Type B pancreatic cell (in vitro differentiated cells): Measurements from ENCODE around the gene SLC4A4. TPM values are rescaled to one million over a fixed set of nuclear protein-coding genes. Genes with fewer than 3 reads are reported as not detected.

Experiments
- DNase-seq: peaks from one replicate; pipeline ENCODE4 v3.0.0; 2021; ENCODE audit warnings: mixed read lengths; ENCODE audit not compliant: unreplicated experiment; ENCODE audit errors: extremely low spot score
- H3K27ac Mint-ChIP-seq: 2 replicates; pipeline ENCODE4 v1.8.0; 2021; ENCODE audit warnings: mild to moderate bottlenecking, mixed read lengths
- H3K27me3 Mint-ChIP-seq: 2 replicates; pipeline ENCODE4 v1.8.0; 2021; ENCODE audit warnings: mixed read lengths
- H3K36me3 Mint-ChIP-seq: 2 replicates; pipeline ENCODE4 v1.8.0; 2021; ENCODE audit warnings: mixed read lengths
- H3K4me1 Mint-ChIP-seq: one replicate; pipeline ENCODE4 v1.8.0; 2021; ENCODE audit warnings: mixed read lengths; ENCODE audit not compliant: unreplicated experiment
- H3K4me3 Mint-ChIP-seq: 2 replicates; pipeline ENCODE4 v1.8.0; 2021; ENCODE audit warnings: mild to moderate bottlenecking, mixed read lengths
- H3K9me3 Mint-ChIP-seq: 2 replicates; pipeline ENCODE4 v1.8.0; 2021; ENCODE audit warnings: mixed read lengths
- CTCF ChIP-seq: fragments of 200-600 bp; sonication (generic); conservative IDR thresholded peaks from 2 replicates; pipeline ENCODE4 v1.5.0; 2021; ENCODE audit warnings: antibody characterized with exemption, mild to moderate bottlenecking
- total RNA-seq: library from RNA; stranded (reverse); gene quantifications from 2 replicates; pipeline ENCODE4 v1.2.1, GENCODE V29; 2021; ENCODE audit warnings: low replicate concordance

The SLC4A4 gene
- total RNA-seq, 1 donor from 2014 or later = 27.2 TPM

- no peak overlapping the region for H3K4me3 Mint-ChIP-seq
- no peak for TF ChIP-seq CTCF
- peaks cover 4% of the 10 kb centered on the region for H3K36me3 Mint-ChIP-seq
- H3K4me1 Mint-ChIP-seq = peaks cover 4% of the 10 kb centered on the region
- H3K27ac Mint-ChIP-seq = no peak overlapping the region
- no peak for DNase-seq
- H3K27me3 Mint-ChIP-seq = peaks cover 3% of the 10 kb centered on the region
- no peaks in the 10 kb centered on the region for H3K9me3 Mint-ChIP-seq
Observed at GRCh38 chr4:71304289-71304850, 34.5 kb upstream of the SLC4A4 start.

- H3K9me3 Mint-ChIP-seq = peaks cover 6% of the 10 kb centered on the region
- H3K36me3 Mint-ChIP-seq = no peaks in the 10 kb centered on the region
- H3K27me3 Mint-ChIP-seq = peaks cover 3% of the 10 kb centered on the region
- no peak for DNase-seq
- H3K4me1 Mint-ChIP-seq = no peaks in the 10 kb centered on the region
- H3K27ac Mint-ChIP-seq = no peak overlapping the region
- no peak overlapping the region for H3K4me3 Mint-ChIP-seq
- no peak for TF ChIP-seq CTCF
Observed at GRCh38 chr4:71307729-71308128, 31.1 kb upstream of the SLC4A4 start.

GRCh38 chr4:71322425-71322824, 16.4 kb upstream of the SLC4A4 start:
- Mint-ChIP-seq H3K4me1 (peaks cover 10% of the 10 kb centered on the region), H3K27ac (no peak overlapping the region), H3K27me3 (no peaks in the 10 kb centered on the region), H3K9me3 (no peaks in the 10 kb centered on the region), H3K36me3 (no peaks in the 10 kb centered on the region), H3K4me3 (no peak overlapping the region)
- no peak for DNase-seq
- no peak for TF ChIP-seq CTCF

GRCh38 chr4:71333368-71333767, 5.5 kb upstream of the SLC4A4 start:
- no peak for DNase-seq
- Mint-ChIP-seq H3K27me3 (no peaks in the 10 kb centered on the region), H3K4me3 (no peak overlapping the region), H3K36me3 (peaks cover 4% of the 10 kb centered on the region), H3K4me1 (no peaks in the 10 kb centered on the region), H3K9me3 (peaks cover 6% of the 10 kb centered on the region), H3K27ac (no peak overlapping the region)
- no peak for TF ChIP-seq CTCF

GRCh38 chr4:71333960-71334359, 4.9 kb upstream of the SLC4A4 start:
- H3K27ac Mint-ChIP-seq = no peak overlapping the region
- DNase-seq = no peak
- H3K36me3 Mint-ChIP-seq = peaks cover 4% of the 10 kb centered on the region
- no peak for TF ChIP-seq CTCF
- peaks cover 6% of the 10 kb centered on the region for H3K9me3 Mint-ChIP-seq
- no peaks in the 10 kb centered on the region for H3K27me3 Mint-ChIP-seq
- H3K4me3 Mint-ChIP-seq = no peak overlapping the region
- H3K4me1 Mint-ChIP-seq = no peaks in the 10 kb centered on the region

- no peaks in the 10 kb centered on the region for H3K27me3 Mint-ChIP-seq
- peaks cover 6% of the 10 kb centered on the region for H3K9me3 Mint-ChIP-seq
- no peak for TF ChIP-seq CTCF
- H3K4me1 Mint-ChIP-seq = no peaks in the 10 kb centered on the region
- no peak overlapping the region for H3K27ac Mint-ChIP-seq
- no peak for DNase-seq
- no peak overlapping the region for H3K4me3 Mint-ChIP-seq
- H3K36me3 Mint-ChIP-seq = peaks cover 4% of the 10 kb centered on the region
Observed at GRCh38 chr4:71334465-71334882, 4.3 kb upstream of the SLC4A4 start.
